ENCODE data around the gene GABBR2. TPM values are rescaled to one million over a fixed set of nuclear protein-coding genes. Genes with fewer than 3 reads are reported as not detected.

Gene GABBR2
- polyA plus RNA-seq, 1 donor (not counting 4 experiments of a cell fraction or from before 2014, with no cell fraction given), result 0.01 TPM

- Histone ChIP-seq H4K20me1 (ENCODE audit: control insufficient read depth, extremely low read depth, insufficient read depth, low read length) (no peaks in the 10 kb centered on the region), H3K27me3 (ENCODE audit: control insufficient read depth, extremely low read depth, insufficient read depth, low read length) (peaks cover 5% of the 10 kb centered on the region), H3K36me3 (ENCODE audit: control insufficient read depth in 2 of 2, extremely low read depth in 1 of 2, insufficient read depth in 2 of 2, low read length in 2 of 2) (no peaks in the 10 kb centered on the region), H3K9ac (ENCODE audit: control insufficient read depth, extremely low read depth, insufficient read depth, low read length) (no peak overlapping the region), H3K9me3 (ENCODE audit: control insufficient read depth, low read depth, low read length) (no peaks in the 10 kb centered on the region), H3K9me1 (ENCODE audit: control insufficient read depth, extremely low read depth, insufficient read depth, low read length) (no peaks in the 10 kb centered on the region), H2AFZ (ENCODE audit: control insufficient read depth, low read length) (no peak overlapping the region), H3K4me2 (ENCODE audit: control insufficient read depth, extremely low read depth, insufficient read depth, low read depth, low read length) (no peak overlapping the region), H3K27ac (ENCODE audit: control insufficient read depth, insufficient read depth, low read length) (no peak overlapping the region), H3K4me3 (ENCODE audit: control insufficient read depth in 2 of 3, extremely low read depth in 1 of 3, insufficient read depth in 2 of 3, low read depth in 1 of 3, low read length in 3 of 3) (no peak overlapping the region), H3K79me2 (ENCODE audit: control insufficient read depth, insufficient read depth, low read length) (no peaks in the 10 kb centered on the region), H3K4me1 (ENCODE audit: control insufficient read depth, extremely low read depth, insufficient read depth, low read length) (peaks cover 15% of the 10 kb centered on the region)
- FAIRE-seq (no peak), DNase-seq (ENCODE audit: low read depth, low spot score) (no peak)
- TF ChIP-seq EZH2 (IDR thresholded peaks at IDR 0.05; ENCODE audit: low read length), result no peak
- no peak for TF ChIP-seq CTCF (optimal IDR thresholded peaks at IDR 0.05 in 1 of 3, IDR thresholded peaks at IDR 0.05 in 1 of 3, conservative IDR thresholded peaks at IDR 0.05 in 1 of 3; ENCODE audit: extremely low read depth in 1 of 3, insufficient read depth in 2 of 3, low read length in 3 of 3)
- dilution Hi-C loops (cut with MboI; ENCODE audit: extremely low pct_ligation_motif_present, low sequenced_read_pairs), result no loop called here
Observed at GRCh38 chr9:98334796-98335195, 373.9 kb downstream of the GABBR2 start.

GRCh38 chr9:98333703-98334582 is 374.8 kb downstream of the GABBR2 start:
- no peaks in the 10 kb centered on the region for H3K9me3 ChIP-seq (ENCODE audit: control insufficient read depth, low read depth, low read length)
- H3K4me1 ChIP-seq (ENCODE audit: control insufficient read depth, extremely low read depth, insufficient read depth, low read length), result peaks cover 24% of the 10 kb centered on the region
- no peak for DNase-seq (ENCODE audit: low read depth, low spot score)
- H3K27me3 ChIP-seq (ENCODE audit: control insufficient read depth, extremely low read depth, insufficient read depth, low read length), result peaks cover 3% of the 10 kb centered on the region
- H3K36me3 ChIP-seq (ENCODE audit: control insufficient read depth in 2 of 2, extremely low read depth in 1 of 2, insufficient read depth in 2 of 2, low read length in 2 of 2), result no peaks in the 10 kb centered on the region
- dilution Hi-C loops (cut with MboI; ENCODE audit: extremely low pct_ligation_motif_present, low sequenced_read_pairs), result no loop called here
- H3K27ac ChIP-seq (ENCODE audit: control insufficient read depth, insufficient read depth, low read length), result peak overlapping the region; percentile 38
- H3K4me3 ChIP-seq (ENCODE audit: control insufficient read depth in 2 of 3, extremely low read depth in 1 of 3, insufficient read depth in 2 of 3, low read depth in 1 of 3, low read length in 3 of 3), result no peak overlapping the region
- peak overlapping the region; percentile 38 for H2AFZ ChIP-seq (ENCODE audit: control insufficient read depth, low read length)
- no peak overlapping the region for H3K9ac ChIP-seq (ENCODE audit: control insufficient read depth, extremely low read depth, insufficient read depth, low read length)
- H4K20me1 ChIP-seq (ENCODE audit: control insufficient read depth, extremely low read depth, insufficient read depth, low read length), result no peaks in the 10 kb centered on the region
- H3K4me2 ChIP-seq (ENCODE audit: control insufficient read depth, extremely low read depth, insufficient read depth, low read depth, low read length), result peak overlapping the region; percentile 30
- H3K9me1 ChIP-seq (ENCODE audit: control insufficient read depth, extremely low read depth, insufficient read depth, low read length), result no peaks in the 10 kb centered on the region
- FAIRE-seq, result peak; percentile 95
- TF ChIP-seq EZH2 (IDR thresholded peaks at IDR 0.05; ENCODE audit: low read length) (no peak), CTCF (optimal IDR thresholded peaks at IDR 0.05 in 1 of 3, IDR thresholded peaks at IDR 0.05 in 1 of 3, conservative IDR thresholded peaks at IDR 0.05 in 1 of 3; ENCODE audit: extremely low read depth in 1 of 3, insufficient read depth in 2 of 3, low read length in 3 of 3) (no peak)
- H3K79me2 ChIP-seq (ENCODE audit: control insufficient read depth, insufficient read depth, low read length), result no peaks in the 10 kb centered on the region
